ENCODE measurements around the gene PNPT1. TPM values are rescaled to one million over a fixed set of nuclear protein-coding genes. Genes with fewer than 3 reads are reported as not detected.
A peak's percentile ranks its signal among the peaks of the same experiment; 100 is the strongest.
"Not testable (repeated sequence)": the region's sequence is repeated elsewhere in the genome, so short reads cannot be mapped to it uniquely, and the experiment has no call there.

Gene PNPT1
- total RNA-seq, 1 experiment from 2014 or later: 70.9 TPM

DNA sequence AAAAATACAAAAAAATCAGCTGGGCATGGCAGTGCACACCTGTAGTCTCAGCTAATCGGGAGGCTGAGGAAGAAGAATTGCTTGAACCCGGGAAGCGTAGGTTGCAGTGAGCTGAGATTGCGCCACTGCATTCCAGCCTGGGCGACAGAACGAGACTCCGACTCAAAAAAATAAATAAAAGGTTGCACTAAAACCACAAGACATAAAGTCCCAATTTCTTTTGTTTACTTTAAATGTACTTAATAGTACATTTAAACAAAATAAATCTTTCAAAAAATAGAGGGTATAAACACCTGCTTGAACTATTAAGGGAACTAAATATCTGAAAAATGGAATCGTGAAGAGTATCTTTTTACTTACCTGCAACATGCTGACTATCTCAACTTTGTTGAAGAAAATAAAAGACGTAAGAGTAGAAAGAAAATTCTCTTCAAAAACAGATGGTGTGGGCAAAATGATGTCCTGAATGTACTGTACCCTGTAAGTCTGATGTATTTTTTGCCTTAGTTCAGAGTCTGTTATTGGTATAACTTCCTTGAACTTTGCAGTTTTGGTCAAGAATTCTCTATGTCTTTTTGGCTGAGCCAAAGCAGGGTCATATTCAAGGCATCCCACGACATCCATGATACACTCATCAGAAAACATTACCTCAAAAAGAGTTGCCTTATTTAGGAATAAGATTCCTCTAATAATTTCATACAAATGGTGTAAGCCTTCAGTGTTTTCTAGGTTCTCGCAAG is 95.4 kb downstream of the PNPT1 start:
- no peak for DNase-seq (ENCODE audit: low read depth)

DNA sequence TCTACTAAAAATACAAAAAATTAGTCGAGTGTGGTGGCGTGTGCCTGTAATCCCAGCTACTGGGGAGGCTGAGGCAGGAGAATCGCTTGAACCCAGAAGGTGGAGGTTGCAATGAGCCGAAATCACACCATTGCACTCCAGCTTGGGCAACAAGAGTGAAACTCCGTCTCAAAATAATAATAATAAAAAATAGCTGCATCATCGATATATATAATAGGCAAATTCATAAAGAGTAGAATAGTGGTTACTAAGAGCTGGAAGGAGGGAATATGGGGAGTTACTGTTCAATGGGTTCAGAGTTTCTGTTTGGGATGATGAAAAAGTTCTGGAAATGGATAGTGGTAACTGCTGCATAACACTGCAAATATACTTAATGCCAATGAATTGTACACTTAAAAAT is 96.8 kb downstream of the PNPT1 start:
- DNase-seq (ENCODE audit: low read depth): not testable (repeated sequence)

DNA sequence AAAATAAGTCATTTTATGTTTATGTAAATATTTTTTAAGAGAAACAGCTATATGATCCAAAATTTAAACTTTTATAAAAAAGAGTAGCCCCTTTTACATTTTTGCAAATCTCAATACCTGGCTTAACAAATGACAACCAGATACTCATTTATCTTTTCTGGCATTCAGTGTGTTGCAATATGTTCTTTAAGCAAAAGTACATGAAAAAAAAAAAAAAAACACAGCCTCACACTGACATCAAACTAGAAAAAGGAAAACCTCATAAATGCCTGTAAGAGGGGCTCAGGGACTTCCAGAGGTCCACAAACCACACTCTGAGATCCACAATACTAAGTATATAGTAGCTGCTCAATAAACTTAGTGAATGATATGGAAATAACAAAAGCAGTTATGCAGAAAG is 98.1 kb downstream of the PNPT1 start:
- DNase-seq (ENCODE audit: low read depth): no peak

DNA sequence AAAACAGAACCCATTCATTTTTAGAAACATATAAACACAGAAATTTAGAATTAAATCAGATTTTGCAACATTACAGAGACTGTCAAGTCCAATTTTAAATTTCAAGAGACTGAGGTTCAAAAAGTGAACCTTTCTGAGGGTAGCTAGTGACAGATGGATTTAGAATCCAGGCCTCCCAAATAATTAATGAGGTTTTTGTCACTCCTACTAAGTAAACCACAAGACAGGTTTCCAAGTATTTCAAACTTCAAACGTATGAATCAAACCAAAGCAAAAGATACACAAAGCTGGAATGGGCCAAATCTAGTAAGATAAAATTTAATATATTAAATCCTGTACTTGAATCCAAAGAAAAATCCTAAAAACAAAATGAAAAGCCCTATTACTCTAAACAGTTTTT is 101.5 kb downstream of the PNPT1 start:
- DNase-seq (ENCODE audit: low read depth): no peak

DNA sequence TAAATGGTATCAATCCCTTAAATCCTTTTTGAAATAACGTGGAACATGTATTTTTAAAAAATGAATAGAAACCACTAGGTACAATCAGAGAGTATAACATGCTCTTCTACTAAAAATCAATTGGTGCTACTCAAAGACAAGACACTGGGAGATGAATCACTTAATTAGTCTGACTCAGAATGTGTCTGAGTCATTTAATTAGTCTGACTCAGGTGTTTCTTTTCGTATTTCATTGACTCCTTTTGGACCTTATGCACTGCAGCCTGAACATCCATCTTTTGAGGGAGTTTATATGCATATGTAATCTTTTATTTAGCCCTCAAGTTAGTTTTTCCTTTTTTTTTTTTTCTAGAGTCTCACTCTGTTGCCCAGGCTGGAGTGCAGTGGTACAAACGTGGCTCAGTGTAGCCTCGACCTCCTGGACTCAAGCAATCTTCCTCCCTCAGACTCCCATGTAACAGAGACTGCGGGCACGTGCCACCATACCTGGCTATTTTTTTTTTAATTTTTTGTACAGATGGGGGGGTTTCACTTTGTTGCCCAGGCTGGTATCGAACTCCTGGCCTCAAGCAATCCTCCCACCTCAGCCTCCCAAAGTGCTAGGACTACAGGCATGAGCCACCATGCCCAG is 102.7 kb downstream of the PNPT1 start:
- DNase-seq (ENCODE audit: low read depth): peak; percentile 91

DNA sequence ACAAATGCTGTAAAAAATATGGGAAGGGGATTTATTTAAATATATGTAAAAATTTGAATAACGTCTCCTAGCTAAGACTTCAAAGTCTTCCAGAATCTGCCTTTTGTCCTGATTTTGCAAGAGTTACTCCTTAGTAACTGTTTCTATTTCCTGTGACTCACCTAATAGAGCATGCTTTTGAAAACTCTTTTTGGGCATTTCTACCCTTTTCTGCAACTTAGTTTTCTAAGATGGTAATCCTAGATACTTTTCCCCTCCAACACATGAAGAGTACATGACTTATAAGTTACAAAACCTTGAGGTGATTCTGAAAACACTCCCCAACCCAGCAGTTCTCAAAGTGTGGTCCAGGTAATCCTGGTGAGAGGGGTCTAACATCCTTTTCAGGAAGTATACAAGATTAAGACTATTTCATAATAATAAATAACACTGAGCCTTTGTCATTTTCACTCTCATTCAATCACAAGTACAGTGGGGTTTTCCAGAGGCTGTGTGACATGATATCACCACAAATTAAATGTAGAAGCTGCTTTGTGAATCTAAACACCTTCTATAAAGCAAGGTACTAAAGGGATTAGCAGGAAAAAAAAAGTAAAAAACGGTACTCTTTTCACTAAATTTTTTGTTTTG is 108.1 kb downstream of the PNPT1 start:
- peak; percentile 76 for DNase-seq (ENCODE audit: low read depth)

Other genes with a start within 250 kb of the PNPT1 start
- gene CFAP36, start 174.1 kb downstream of the PNPT1 start, total RNA-seq (2014; rRNA removed; shearing (Covaris generic)): 9.6 and 12.7 TPM in 2 replicates
- gene PPP4R3B, start 76.2 kb downstream of the PNPT1 start, total RNA-seq (2014; rRNA removed; shearing (Covaris generic)): 29.3 and 37.9 TPM in 2 replicates
- gene EFEMP1, start 229.9 kb upstream of the PNPT1 start, total RNA-seq (2014; rRNA removed; shearing (Covaris generic)): 296 and 336 TPM in 2 replicates